ENCODE results near the gene CROCC2. TPM values are rescaled to one million over a fixed set of nuclear protein-coding genes. Genes with fewer than 3 reads are reported as not detected.

Gene CROCC2
- polyA plus RNA-seq, 1 experiment: not detected

DNA sequence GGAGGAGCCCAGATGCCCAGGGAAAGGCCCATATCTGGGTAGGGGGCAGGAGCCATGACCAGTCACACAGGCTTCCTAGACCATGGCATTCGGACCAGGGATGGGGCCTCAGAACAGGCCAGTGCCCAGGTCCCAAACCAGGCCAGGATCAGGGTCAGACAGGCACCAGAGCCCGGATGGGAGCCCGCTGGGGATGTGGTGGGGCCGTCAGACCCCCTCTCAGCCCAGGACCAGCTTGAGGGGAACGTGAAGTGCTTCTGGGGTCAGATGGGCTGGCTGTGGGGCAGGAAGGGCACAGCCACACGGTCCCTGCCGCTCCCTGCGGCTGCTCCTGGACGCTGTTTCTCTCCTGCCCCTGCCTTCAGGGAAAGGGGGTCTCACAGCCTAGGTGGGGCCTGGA is 131.4 kb downstream of the CROCC2 start:
- Histone ChIP-seq H3K27ac (ENCODE audit: low read depth, low read length) (no peak overlapping the region), H3K4me3 (ENCODE audit: low read depth, low read length) (no peak overlapping the region), H3K27me3 (ENCODE audit: control insufficient read depth, insufficient read depth, low read length) (no peaks in the 10 kb centered on the region), H3K9me3 (ENCODE audit: control insufficient read depth, insufficient read depth, low read length) (no peaks in the 10 kb centered on the region; the same call in 1 of the 2 replicates)
- no peak for DNase-seq (ENCODE audit: low read depth, low spot score)
- CTCF ChIA-PET: no interaction called here
- TF ChIP-seq, protein P1, sequence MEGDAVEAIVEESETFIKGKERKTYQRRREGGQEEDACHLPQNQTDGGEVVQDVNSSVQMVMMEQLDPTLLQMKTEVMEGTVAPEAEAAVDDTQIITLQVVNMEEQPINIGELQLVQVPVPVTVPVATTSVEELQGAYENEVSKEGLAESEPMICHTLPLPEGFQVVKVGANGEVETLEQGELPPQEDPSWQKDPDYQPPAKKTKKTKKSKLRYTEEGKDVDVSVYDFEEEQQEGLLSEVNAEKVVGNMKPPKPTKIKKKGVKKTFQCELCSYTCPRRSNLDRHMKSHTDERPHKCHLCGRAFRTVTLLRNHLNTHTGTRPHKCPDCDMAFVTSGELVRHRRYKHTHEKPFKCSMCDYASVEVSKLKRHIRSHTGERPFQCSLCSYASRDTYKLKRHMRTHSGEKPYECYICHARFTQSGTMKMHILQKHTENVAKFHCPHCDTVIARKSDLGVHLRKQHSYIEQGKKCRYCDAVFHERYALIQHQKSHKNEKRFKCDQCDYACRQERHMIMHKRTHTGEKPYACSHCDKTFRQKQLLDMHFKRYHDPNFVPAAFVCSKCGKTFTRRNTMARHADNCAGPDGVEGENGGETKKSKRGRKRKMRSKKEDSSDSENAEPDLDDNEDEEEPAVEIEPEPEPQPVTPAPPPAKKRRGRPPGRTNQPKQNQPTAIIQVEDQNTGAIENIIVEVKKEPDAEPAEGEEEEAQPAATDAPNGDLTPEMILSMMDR (IDR thresholded peaks at IDR 0.05; ENCODE audit: low read depth, low read length): no peak
- POLR2A ChIA-PET: no interaction called here

DNA sequence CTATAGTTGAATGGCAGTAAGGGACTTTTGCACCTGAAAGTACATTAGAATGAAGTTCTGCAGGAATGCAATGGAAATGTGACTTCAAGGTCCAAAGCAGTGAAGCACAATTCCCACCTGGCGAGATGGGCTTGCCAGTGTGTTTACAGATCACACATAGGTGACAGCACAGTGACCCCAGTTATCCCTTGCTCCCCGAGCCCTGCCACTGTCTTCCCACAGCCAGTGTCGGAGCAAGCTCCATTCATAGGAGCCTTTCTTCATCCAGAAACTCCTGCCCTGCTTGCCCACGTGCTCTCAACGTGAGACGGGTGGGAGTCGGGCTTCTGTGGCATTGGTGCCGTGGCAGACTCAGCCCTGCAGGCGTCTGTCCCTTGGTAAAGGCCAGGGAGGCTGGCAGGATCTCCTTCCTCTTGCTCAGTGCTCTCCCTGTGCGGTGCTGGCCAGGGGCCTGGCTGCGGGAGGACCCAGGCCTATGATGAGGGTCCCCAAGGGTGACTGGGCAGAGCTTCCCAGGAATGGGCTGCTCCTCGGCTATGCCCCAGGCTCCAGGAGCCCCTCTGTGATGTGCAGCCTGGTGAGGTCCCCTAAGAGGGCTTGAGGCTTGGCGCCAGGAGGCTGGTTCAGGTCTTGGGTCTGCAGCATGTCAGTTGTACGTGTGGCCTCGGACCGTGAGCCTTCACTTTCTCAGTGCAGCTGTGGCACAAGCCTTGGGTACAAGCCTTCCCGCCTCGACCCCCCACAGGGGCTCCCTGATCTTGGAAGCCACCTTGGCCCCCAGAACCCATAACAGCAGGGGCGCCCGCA is 132.4 kb downstream of the CROCC2 start:
- H3K27ac ChIP-seq (ENCODE audit: low read depth, low read length): no peak overlapping the region
- H3K4me3 ChIP-seq (ENCODE audit: low read depth, low read length): no peak overlapping the region
- no peaks in the 10 kb centered on the region for H3K27me3 ChIP-seq (ENCODE audit: control insufficient read depth, insufficient read depth, low read length)
- H3K9me3 ChIP-seq (ENCODE audit: control insufficient read depth, insufficient read depth, low read length): no peaks in the 10 kb centered on the region; the same call in 1 of the 2 replicates
- ChIA-PET POLR2A (no interaction called here), CTCF (no interaction called here)
- no peak for DNase-seq (ENCODE audit: low read depth, low spot score)
- TF ChIP-seq, protein P1 (IDR thresholded peaks at IDR 0.05; ENCODE audit: low read depth, low read length): no peak

DNA sequence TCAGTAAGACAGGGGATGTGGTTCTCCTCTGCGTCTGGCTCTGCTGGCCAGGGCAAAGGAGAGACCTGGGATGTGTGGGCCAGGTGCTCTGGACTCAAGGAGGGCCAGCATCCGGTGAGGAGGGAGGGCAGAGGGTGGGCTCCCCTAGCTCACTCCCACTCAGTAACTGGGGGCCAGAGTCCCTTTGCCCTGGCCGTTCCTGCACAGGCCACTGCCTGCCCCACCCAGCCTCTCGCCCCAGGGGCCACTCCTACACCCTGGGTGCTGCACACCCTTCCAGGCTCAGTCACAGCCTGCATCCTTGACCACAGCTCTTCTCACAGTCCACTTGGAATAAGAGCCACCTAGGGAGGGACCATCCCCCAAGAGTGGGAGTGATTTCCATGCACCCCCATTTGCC is 133.3 kb downstream of the CROCC2 start:
- H3K9me3 ChIP-seq (ENCODE audit: control insufficient read depth, insufficient read depth, low read length): no peaks in the 10 kb centered on the region; the same call in 1 of the 2 replicates
- no peak overlapping the region for H3K4me3 ChIP-seq (ENCODE audit: low read depth, low read length)
- no peak for DNase-seq (ENCODE audit: low read depth, low spot score)
- H3K27me3 ChIP-seq (ENCODE audit: control insufficient read depth, insufficient read depth, low read length): no peaks in the 10 kb centered on the region
- TF ChIP-seq, protein P1 (IDR thresholded peaks at IDR 0.05; ENCODE audit: low read depth, low read length): no peak
- POLR2A ChIA-PET: no interaction called here
- CTCF ChIA-PET: no interaction called here
- H3K27ac ChIP-seq (ENCODE audit: low read depth, low read length): no peak overlapping the region

DNA sequence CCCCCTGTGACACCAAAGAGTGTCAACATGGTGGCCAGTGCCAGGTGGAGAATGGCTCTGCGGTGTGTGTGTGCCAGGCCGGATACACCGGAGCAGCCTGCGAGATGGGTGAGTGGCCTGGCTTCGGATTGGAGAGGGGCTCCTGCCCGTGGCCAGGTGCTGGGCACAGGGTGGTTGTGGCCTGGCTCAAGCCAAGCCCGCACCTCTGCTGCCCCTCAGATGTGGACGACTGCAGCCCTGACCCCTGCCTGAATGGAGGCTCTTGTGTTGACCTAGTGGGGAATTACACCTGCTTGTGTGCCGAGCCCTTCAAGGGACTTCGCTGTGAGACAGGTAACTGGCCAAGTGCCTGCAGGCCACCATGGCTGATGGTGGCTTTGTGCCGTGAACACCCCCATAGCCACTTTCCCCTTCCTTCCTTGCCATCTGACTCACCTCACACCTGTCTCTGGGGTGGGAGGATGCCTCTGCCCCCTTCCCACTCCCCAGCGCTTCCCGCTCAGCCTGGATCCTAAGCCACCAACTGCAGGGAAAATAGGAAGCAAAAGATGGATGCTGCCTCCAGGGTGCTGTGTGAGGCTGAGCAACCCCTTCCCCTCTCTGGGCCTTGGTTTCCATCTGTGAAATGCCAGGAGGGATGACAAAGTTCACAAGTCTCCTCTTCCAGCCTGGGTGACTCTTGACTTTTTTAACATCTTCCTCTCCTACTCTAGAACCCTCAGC is 134.1 kb downstream of the CROCC2 start:
- no peak for DNase-seq (ENCODE audit: low read depth, low spot score)
- Histone ChIP-seq H3K9me3 (ENCODE audit: control insufficient read depth, insufficient read depth, low read length) (no peaks in the 10 kb centered on the region; the same call in 1 of the 2 replicates), H3K27ac (ENCODE audit: low read depth, low read length) (no peak overlapping the region), H3K4me3 (ENCODE audit: low read depth, low read length) (no peak overlapping the region), H3K27me3 (ENCODE audit: control insufficient read depth, insufficient read depth, low read length) (no peaks in the 10 kb centered on the region)
- POLR2A ChIA-PET: no interaction called here
- TF ChIP-seq, protein P1 (IDR thresholded peaks at IDR 0.05; ENCODE audit: low read depth, low read length): no peak
- CTCF ChIA-PET: no interaction called here

DNA sequence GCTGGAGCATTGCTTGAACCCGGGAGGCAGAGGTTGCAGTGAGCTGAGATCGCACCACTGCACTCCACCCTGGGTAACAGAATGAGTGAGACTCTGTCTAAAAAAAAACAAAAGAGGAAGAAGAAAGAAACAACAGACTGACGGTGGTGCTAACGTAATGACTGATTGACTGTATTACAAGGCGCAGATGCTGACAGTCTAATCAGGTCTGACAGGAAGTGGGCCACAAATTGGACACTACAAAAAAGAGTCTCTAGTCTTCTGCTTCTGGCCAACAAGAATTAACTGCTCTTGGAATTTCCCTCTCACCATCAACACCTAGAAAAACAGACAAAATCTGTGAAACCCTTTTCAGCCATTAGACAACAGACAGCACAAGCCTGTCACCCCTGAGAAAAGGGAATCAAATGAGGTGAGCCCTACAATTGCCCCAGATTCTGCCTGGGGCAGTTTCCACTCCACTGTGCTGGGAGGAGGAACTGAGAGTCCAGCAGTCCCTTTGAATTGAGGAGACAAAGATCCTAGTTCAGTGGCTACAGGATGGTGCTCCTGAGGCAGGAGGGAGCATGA is 135.5 kb downstream of the CROCC2 start:
- Histone ChIP-seq H3K27ac (ENCODE audit: low read depth, low read length) (no peak overlapping the region), H3K4me3 (ENCODE audit: low read depth, low read length) (no peak overlapping the region), H3K9me3 (ENCODE audit: control insufficient read depth, insufficient read depth, low read length) (no peaks in the 10 kb centered on the region; the same call in 1 of the 2 replicates), H3K27me3 (ENCODE audit: control insufficient read depth, insufficient read depth, low read length) (no peaks in the 10 kb centered on the region)
- no peak for DNase-seq (ENCODE audit: low read depth, low spot score)
- ChIA-PET POLR2A (no interaction called here), CTCF (interaction anchor here (0.6 kb wide), 1 partner anchor 14 kb away, joined by 4 read pairs; no protein-coding TSS in a partner anchor)
- TF ChIP-seq, protein P1 (IDR thresholded peaks at IDR 0.05; ENCODE audit: low read depth, low read length): no peak

Measured in AG04450 (cell line).